Eye (tissue), 1 donor: ENCODE measurements around the gene SIL1.

ENCODE experiments used
- DNase-seq: peaks from one replicate; pipeline ENCODE4 v3.0.0-alpha.2; 2015

The SIL1 gene

DNA sequence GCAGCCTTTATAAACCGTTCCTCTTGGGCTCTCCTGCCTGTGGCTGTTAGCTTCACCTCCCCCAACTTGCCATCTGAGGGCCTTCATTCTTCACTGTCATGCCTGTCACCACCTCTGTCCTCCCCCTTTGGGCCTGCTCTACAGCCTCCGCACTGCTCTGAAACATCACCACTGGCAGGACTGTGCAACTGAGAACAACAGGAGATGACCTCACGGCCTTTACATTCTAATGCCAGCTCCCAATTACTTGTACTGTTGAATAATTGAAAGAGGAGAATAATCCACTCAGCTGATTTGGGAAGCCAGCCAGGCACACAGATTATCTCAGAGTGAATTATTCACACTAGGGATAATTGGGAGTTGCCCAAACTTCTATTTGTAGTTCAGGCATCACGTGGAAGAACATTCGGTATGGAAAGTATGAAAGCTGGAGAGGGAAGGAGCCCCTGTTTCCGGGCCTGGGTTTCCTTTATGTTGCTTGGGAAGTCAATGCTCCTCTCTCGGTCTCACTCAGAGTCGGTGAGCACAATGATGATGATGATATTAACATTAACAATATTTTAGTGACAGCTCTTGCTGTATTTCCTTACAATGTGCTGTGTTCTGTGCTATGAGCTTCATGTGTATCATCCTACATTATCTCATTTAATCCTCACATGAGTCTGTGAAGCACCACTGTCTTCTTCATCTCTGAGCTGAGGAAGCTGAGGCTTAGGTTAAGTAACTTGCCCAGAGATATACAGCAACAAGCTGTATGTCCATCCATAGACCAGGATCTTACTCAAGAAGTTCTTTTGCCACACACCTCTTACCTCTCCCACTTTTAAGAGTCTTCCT is 223.7 kb downstream of the SIL1 start:
- peak; percentile 87 for DNase-seq

DNA sequence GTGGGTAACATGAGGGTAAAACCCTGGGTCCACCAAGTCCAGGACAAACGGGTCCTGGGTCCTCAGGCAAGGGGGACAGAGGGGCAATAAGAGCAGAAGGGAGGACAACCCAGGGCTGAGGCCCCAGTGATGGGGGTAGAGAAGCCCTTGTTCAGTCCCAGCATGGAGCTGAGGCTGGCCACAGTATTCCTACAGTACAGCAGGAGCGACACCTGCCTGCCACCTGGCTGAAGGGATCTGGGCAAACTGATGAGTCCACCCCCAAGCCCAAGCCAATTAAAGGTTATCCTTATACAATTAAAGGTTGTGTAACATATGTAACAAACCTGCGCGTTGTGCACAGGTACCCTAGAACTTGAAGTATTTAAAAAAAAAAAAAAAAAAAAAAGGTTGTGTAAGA is 225.3 kb downstream of the SIL1 start:
- no peak for DNase-seq

DNA sequence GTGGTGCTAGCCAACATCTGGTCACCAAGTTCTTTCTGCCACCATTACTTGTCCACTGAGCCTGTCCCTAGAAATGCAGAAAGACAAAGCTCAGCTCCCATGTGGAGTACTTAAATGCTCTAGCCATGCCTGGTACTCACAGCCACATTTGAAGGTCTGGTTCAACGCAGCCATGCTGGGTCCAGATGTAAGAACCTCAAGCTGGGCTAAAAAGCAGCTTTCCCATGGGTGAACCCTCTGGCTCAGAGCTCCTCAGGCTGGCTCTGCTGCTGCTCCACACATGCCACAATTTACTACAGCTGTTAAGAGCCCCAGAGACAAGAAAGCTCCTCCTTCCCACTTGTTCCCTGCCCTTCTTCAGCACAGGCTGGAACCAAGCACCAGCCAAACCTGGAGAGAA is 225.9 kb downstream of the SIL1 start:
- peak; percentile 26 for DNase-seq

DNA sequence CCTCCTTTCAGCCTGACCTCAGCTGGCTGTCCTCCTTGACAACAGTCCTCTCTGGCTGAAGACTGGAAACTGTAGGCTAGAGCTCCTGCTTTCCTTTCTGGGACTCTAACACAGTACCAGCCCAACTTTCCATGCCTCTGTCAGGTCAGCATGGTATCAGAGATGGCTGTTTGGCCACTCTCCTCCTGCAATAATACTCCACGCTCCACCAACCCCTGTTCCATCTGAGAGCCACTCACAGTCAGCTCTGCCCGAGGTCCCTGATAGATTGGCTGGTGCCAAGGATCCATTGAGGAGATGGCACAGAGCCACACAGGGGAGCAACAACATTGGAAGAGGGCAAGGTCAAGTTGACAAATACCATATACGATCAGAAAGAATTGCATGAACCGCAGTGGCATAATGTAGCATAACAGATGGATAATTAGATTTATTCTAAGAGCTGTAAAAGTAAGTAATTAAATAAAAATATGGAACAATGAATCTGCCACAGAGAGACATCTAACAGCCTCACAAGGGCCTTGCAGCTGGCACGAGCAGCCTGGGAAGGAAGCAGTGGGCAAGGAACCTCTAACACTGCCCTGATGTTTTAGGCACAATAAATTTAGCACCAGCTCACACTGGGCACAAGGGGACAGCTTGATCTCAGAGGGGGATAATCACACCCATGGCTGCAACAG is 228.7 kb downstream of the SIL1 start:
- no peak for DNase-seq

DNA sequence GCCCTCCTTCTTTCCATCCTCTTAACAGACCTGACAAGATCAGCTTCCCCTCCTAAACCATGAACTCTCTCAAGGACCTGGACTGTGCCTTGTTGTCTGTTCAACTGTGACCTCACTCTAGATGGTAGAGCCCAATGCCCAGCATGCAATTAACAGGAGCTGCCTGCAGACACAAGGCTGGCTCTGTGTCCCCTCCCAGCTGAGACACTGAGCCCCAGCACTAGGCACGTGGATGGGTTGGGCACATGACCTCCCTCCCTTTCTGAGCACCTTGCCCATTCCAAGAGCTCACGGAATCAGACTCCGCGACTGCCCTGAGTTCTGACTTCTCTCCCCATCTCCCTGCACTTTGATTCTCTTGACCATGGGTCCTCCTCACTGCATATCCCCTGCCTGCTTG is 229.6 kb downstream of the SIL1 start:
- peak; percentile 44 for DNase-seq

DNA sequence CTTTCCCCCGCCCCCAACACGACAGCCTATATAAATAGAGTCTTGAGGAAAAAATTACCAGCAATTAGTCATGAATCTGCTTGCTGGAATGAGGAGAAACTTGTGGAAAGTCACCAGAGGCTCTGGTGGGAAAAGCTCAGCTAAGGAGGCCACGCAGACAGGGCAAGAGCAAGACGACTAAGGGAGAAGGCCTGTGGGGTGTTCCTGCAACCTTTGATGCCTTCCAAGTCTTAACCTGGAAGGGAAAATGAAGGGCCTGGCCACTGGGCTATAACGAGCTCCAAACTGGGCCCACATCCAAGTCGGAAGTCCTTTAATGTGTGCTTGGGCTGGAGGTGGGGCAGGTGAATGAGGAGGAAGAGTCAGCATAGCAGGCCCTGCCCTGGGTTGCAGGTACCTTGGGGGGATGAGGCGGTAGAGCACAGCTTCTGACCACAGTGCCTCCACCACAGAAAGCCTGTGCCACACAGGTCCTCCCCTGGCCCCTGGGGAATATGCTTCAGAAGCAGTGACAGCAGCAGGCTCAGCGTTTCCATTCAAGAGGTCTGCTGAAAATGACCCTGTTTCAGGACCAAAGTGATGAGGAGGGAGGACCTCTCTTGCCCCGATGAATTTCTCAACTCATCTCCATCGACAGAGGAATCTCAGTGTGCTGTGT is 230.2 kb downstream of the SIL1 start:
- peak; percentile 27 for DNase-seq

DNA sequence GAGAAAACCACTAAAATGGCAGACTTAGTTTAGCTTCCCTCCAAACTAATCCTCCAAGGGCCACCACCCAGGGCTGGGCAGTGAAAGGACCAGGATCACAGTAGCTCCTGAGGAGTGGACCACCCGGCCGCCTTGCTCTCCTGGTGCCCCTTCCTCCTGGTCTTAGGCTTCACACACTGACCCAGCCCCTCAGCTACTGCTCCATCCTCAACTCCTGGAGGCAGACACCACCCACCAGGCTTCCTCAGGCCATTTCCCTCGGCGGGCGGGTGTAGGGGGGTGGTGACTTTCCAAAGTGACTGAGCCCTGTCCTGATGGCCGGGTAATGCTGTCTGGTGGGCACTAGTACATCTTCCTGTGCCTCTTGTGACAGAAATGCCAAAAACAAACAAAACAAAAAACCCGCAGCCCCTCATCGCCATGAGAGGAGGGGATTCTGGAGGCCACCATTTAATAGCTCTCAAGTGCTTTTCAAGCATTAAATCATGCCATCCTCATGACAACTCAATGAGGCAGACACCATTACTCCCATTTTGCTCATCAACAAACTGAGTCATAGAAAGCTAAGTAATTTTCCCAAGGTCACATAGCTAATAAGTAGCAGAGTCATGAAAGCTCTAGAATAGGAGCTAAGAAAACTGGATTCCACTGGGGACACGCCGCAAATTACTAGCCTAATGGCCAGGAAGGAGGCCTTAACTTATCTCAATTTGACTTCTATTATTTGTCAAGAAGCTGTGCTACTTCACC is 231.8 kb downstream of the SIL1 start:
- DNase-seq = no peak

DNA sequence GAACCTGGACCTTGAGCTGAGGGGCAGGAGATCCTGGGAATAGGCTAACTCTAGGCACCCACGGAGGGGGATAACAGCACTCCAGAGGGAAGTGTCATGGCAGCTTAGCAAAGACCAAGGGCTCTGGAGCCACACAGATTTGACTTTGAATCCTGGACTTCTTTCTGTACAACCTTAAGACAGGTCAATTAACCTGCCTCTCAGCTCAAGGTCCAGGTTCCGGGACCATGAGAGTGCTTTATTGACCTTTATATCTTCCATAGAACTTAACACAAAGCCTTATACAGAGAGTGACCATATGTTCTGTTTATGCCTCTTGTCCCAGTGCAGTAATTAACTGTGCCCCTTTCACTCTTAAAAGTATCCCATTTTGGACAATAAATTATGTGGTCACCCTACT is 232.5 kb downstream of the SIL1 start:
- DNase-seq = no peak

DNA sequence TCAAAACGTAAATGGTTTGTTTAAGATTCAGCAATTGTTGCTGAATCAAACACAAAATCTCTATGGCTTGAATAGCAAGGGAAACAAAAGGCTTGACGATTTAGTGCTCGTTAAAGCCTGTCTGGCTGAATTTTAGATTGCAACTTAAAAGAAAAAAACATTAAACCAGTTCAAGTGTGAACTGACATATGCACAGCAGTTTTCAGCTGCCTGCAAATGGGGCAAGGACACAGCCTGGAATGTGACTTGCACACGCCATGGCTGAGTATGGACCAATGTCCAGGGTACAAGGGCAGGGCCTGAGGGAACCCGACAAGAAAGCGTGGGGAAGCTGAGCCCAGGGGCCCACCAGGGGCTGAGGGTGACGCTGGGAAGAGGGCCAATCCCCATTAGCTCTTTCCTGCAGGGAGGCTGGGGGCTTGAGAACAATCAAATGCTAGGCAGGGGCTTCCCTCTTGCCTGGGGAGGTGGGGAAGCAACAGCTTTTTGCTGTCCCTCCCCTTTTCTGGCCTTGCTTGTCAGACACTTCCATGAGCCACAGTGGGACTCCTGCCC is 233.4 kb downstream of the SIL1 start:
- peak; percentile 77 for DNase-seq

DNA sequence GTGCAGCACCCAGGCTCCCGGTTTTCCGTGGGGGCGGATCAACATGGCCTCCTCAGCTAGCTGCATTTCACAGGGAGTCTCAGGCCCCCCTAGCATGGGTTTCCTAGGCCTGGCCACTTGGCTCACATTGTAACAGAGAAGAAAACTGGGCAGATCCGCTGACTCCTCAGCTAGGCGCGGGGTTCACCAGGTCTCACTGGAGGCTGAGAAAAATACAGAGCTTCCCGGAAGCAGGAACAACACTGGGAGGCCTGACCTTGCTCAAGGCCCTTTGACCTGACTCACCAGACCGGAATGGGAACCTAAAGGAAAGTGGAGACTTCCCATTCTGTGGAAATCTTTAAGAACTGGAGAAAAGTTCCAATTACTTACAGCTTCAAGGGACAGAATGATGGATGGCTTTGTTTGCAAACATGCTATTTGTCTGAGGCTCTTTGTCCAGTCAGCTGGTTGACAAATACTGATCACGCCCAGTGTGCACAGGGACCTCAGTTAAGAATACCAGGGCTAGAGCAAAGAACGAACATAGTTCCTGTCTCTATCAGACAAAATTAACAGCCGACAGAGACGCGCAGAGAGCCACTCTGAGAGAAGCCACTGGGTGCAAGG is 234.3 kb downstream of the SIL1 start:
- DNase-seq = peak; percentile 46

DNA sequence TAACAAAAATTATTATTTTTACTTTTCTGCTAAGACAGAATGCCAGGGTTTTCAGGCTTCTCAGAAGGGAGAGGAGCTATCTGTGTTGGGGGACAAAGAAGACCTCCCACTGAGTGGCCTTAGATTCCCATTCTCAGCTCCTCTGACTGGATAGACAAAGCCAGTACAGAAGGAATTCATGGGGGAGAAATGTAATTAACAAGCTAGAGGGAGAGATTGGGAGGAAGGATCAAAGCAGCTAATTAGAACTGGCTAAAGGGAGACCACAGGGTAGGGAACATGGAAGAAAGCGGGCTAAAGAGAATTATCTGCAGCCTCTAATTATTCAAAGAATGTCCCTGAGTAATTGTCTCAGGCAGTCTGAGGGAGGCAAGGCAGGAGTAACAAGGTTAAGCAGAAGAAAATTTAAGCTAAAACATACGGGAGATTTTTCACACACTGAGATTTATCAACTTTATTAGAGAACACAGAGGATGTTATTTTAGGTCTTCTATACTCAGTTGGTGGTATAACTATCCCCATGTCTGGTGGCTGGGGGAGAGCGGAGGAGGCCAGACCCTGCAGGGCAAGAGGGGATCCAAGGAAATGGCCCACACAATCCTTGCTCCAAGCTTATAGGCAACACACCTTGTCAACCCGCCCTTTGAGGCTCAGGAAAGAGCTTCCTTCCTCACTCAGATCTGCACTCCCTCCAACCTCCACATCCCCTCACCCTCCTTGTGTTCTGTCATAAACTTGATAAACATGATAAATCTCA is 235.4 kb downstream of the SIL1 start:
- DNase-seq = peak; percentile 80

DNA sequence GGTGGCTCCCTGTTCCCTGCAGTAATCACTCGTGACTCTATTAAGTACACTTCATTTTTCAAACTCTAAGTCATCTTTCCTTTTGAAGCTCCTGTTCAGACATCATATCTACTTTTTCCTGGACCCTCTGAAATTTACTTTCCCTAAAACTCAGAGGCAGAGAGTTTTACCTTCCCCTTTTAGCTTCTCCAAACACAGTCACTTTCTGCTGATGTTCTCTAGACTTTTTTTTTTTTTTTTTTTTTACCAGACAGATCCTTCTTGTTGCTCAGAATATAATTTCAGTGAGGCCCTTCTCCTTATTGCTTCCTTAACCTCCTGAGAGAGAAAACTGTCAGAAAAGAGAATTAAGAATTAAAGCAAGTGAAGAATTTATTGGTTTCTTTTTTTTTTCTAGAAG is 236.4 kb downstream of the SIL1 start:
- DNase-seq = no peak

DNA sequence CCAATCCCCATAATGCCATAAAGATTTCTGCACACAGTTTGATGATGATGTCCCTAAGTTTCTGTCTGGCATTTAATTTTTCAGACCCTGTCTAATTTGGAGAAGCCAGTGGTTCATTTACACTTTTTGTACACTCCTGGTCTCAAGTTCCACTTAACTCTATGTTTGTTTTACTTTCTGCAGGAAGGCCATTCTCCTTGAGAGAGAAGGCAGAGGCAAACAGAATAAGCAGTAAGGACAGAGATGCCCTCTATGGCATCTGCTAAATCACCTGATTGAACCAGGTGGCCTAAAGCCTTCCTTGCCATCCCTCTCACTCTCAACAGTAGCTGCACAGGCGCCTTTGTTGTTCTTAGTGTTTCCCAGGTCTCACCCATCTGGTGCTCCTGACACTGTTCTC is 236.9 kb downstream of the SIL1 start:
- DNase-seq = no peak

DNA sequence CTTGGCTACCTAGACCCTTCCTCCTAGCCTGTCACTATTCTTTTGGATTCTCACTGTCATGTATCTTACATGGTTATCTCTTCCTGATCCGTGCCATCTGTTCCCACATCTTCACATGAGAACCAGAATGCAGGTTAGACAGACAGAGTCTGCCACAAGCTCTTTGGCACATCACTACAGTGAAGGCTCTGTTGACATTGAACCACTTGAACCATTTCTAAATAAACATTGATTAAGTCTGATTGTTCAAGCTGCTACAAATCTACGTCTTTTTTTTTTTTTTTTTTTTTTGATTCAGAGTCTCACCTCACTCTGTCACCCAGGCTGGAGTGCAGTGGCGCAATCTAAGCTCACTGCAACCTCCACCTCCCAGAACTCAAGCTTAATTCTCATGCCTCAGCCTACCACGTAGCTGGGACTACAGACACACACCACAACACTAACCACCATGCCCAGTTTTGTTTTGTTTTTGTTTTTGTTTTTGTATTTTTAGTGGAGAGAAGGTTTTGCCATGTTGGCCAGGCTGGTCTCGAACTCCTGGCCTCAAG is 237.9 kb downstream of the SIL1 start:
- DNase-seq = no peak

DNA sequence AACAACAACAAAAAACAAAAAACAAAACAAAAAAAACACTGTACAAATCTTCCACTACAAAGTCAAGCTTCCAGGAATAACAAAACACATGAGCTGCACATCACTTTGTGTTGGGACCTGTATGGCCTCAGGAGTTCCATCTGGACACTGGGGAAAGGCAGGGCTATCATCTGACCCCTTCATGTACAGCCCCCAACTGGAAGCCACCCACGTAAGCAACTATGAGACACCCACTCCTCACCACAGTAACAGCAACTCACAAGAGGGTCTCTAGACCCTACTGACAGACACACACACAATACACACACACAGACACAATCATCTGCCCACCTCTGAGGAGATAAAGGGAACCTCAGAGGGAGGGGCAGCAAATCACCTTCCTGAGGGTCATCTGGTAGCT is 241.4 kb downstream of the SIL1 start:
- DNase-seq = no peak

DNA sequence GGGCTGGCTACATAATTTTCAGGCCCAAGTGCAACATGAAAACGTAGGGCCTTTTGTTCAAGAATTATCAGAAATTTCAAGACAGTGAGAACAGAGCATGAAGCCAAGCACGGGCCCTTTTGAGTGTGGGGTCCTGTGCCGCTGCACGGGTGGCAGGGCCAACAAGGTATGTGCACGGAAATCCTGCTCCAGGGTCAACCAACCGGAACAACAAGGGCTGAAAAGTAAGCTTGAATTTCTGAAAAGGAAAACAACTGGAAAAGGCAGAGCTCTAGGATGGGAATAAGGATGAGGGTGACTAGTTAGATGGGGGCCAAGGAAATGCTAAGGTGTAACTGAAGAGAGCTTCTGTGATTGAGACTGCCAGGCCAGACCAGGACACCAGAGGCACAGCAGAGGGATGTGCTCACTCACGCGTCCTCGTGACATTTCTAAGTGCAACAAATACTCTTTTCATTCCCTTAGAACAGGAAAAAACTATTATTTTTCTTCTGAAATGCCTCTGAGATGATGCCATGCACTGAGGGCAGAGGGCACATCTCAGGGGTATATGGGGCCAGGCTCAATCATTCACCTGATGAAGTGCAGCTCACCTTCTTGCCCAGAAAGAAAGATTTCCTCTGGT is 242.4 kb downstream of the SIL1 start:
- no peak for DNase-seq

DNA sequence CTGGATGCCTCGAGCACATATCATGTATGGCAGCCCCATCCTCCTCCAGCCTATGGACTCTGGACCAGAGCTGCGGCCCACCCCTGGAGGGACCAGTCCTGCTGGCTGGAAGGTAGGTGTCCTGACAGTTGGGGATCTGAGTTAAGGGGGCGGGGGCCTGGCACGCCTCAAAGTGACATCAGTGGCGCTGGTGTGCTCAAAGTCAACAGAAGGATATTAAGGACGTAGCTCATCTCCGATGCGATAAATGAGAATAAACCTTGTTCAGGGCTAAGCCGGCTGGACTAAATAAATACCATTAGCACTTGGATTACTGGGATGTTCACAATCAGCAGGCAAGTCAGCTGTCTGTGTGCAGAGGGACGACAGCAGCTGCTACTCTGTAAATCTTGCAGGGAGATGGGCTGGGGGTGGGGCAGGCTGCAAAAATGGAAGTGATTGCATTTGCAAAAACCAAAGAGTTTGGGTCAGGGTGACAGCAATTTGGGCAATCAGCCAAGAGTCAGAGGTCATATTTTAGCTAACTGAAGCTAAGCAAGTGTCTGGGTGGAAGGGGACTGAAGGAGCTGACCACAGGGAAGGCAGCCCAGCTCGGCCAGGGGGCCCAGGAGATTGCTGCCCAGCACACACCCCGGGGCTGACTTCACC is 243.0 kb downstream of the SIL1 start:
- DNase-seq = peak; percentile 73

DNA sequence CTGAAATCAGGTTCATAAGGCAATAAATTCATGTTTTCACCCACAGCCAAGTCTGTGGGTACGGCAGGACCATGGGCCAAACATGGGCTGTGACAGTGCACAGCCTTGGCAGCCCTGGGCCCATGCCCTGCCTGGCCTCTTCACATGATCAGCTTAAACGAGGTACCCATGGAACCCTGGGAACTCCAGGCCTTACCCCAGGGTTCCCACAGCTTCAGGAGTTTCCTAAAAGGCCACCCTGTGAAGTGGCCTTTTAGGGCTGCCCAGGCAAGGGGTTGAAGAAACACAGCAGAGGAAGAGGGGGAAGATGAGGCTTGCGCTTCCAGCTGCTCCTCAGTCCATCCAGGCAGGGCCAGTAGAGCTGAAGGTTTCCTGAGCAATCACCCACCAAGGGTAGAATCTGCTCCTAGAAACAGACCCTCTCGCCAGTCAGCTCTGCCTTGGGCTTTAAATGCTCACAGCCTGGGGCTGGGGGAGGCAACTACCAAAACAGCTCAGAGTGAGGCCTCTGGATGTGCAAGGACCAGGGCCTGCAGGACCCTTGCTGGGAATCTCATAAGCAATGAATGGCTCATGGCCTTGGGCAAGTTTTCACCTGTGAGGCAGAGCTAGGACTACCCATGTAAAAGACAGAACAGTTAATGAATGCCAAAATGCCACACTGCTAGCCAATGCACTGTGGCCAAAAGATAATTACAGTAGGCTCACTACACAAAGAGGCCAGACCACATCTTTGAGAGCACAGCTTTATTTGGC is 243.7 kb downstream of the SIL1 start:
- DNase-seq = no peak
